SK-N-MC (cell line): ENCODE data around the gene AGPAT3.

Source experiments
- FOXP2 ChIP-seq: optimal IDR thresholded peaks from 2 replicates; pipeline ENCODE3; 2011; ENCODE audit warnings: mild to moderate bottlenecking, moderate library complexity; ENCODE audit not compliant: insufficient read depth; ENCODE audit errors: extremely low read length, control extremely low read depth
- POLR2AphosphoS5 ChIP-seq: IDR thresholded peaks from 2 replicates; pipeline ENCODE4 v1.6.1; 2012; ENCODE audit warnings: mild to moderate bottlenecking, low read depth, low read length, borderline replicate concordance

GRCh38 chr21:43859747-43860214 lies 5.2 kb upstream of the AGPAT3 start:
- TF ChIP-seq FOXP2 (no peak), POLR2AphosphoS5 (no peak)
